ENCODE results near the gene LMBR1.

- TF ChIP-seq POLR2A (IDR thresholded peaks at IDR 0.05; ENCODE audit: low read depth, low read length) (no peak), POLR2AphosphoS5 (IDR thresholded peaks at IDR 0.05; ENCODE audit: low read depth, low read length) (no peak), TAF1 (IDR thresholded peaks at IDR 0.05; ENCODE audit: low read depth, low read length) (no peak), SPI1 (IDR thresholded peaks at IDR 0.05; ENCODE audit: low read depth, low read length) (no peak), POU2F2 (IDR thresholded peaks at IDR 0.05; ENCODE audit: low read depth, low read length) (no peak)
Measured at GRCh38 chr7:156759143-156759542, 133.8 kb downstream of the LMBR1 start.

Measured in GM12891 (cell line).